Mesenchymal stem cell (in vitro differentiated cells and primary cell): ENCODE data around the gene ANKRD27.
A peak's percentile ranks its signal among the peaks of the same experiment; 100 is the strongest.

ENCODE experiments used
- DNase-seq: peaks from one replicate; pipeline ENCODE4 v3.0.0-alpha.2; 2013
- H2AFZ ChIP-seq: one replicate; pipeline ENCODE4 v1.6.1; 2013; ENCODE audit warnings: low read depth, mild to moderate bottlenecking, control low read depth, inconsistent platforms, low read length, moderate library complexity
- H2AK5ac ChIP-seq: 2 replicates; pipeline ENCODE4 v1.6.1; 2013; ENCODE audit warnings: low read length, moderate library complexity, mild to moderate bottlenecking, inconsistent platforms; ENCODE audit not compliant: severe bottlenecking
- H2BK120ac ChIP-seq: one replicate; pipeline ENCODE4 v1.6.1; 2013; ENCODE audit warnings: low read depth, mild to moderate bottlenecking, inconsistent platforms, low read length, moderate library complexity
- H2BK12ac ChIP-seq, 2 experiments: one replicate each; pipeline ENCODE4 v1.6.1; 2013; ENCODE audit warnings: inconsistent platforms in 2 of 2, low read length in 2 of 2, mild to moderate bottlenecking in 2 of 2, moderate library complexity in 2 of 2, control low read depth in 1 of 2
- H2BK15ac ChIP-seq: one replicate; pipeline ENCODE4 v1.6.1; 2013; ENCODE audit warnings: mild to moderate bottlenecking, low read depth, inconsistent platforms; ENCODE audit not compliant: poor library complexity, severe bottlenecking
- H2BK5ac ChIP-seq: 2 replicates; pipeline ENCODE4 v1.6.1; 2013; ENCODE audit warnings: low read depth, mild to moderate bottlenecking, low read length, control low read depth, inconsistent platforms; ENCODE audit not compliant: poor library complexity, severe bottlenecking
- H3K14ac ChIP-seq, 2 experiments: one replicate each; pipeline ENCODE4 v1.6.1; 2013; ENCODE audit warnings: inconsistent platforms in 2 of 2, low read length in 2 of 2, control low read depth in 1 of 2, mild to moderate bottlenecking in 1 of 2, moderate library complexity in 1 of 2
- H3K18ac ChIP-seq, 2 experiments: one replicate each; pipeline ENCODE4 v1.6.1; 2013; ENCODE audit warnings: inconsistent platforms in 2 of 2, low read length in 2 of 2, control low read depth in 1 of 2, low read depth in 1 of 2, mild to moderate bottlenecking in 1 of 2
- H3K23ac ChIP-seq, 2 experiments: one replicate each; pipeline ENCODE4 v1.6.1; 2013; ENCODE audit warnings: inconsistent platforms in 2 of 2, low read length in 2 of 2, mild to moderate bottlenecking in 2 of 2, moderate library complexity in 2 of 2, control low read depth in 1 of 2
- H3K27ac ChIP-seq: 2 replicates; pipeline ENCODE4 v1.5.1; 2013; ENCODE audit warnings: mild to moderate bottlenecking, moderate library complexity, low read length, control low read depth, inconsistent platforms; ENCODE audit not compliant: poor library complexity, severe bottlenecking
- H3K27me3 ChIP-seq, 2 experiments: 2 replicates each; pipeline versions ENCODE4 v1.6.1 to v1.7.0; 2013; ENCODE audit warnings: low read length in 2 of 2, mild to moderate bottlenecking in 2 of 2, moderate library complexity in 2 of 2, control low read depth in 1 of 2, inconsistent platforms in 1 of 2; ENCODE audit not compliant: control insufficient read depth in 1 of 2, insufficient read depth in 1 of 2
- H3K36me3 ChIP-seq, 2 experiments: 2 replicates each; pipeline versions ENCODE4 v1.6.1 to v1.7.0; 2013; ENCODE audit warnings: low read length in 2 of 2, control low read depth in 1 of 2, inconsistent platforms in 1 of 2, low read depth in 1 of 2, mild to moderate bottlenecking in 1 of 2; ENCODE audit not compliant: insufficient read depth in 2 of 2, control insufficient read depth in 1 of 2
- H3K4ac ChIP-seq, 2 experiments: one replicate each; pipeline ENCODE4 v1.6.1; 2013; ENCODE audit warnings: inconsistent platforms in 2 of 2, low read length in 2 of 2, mild to moderate bottlenecking in 2 of 2, moderate library complexity in 2 of 2, control low read depth in 1 of 2, low read depth in 1 of 2
- H3K4me1 ChIP-seq: 2 replicates; pipeline ENCODE4 v1.6.1; 2013; ENCODE audit warnings: low read depth, low read length, control low read depth; ENCODE audit not compliant: control insufficient read depth, insufficient read depth
- H3K4me2 ChIP-seq: 2 replicates; pipeline ENCODE4 v1.6.1; 2013; ENCODE audit warnings: low read length, mild to moderate bottlenecking, inconsistent platforms; ENCODE audit not compliant: poor library complexity, severe bottlenecking
- H3K4me3 ChIP-seq, 2 experiments: 2 replicates each; pipeline versions ENCODE4 v1.5.1 to v1.7.0; 2013; ENCODE audit warnings: low read length in 2 of 2, mild to moderate bottlenecking in 2 of 2, control low read depth in 1 of 2, low read depth in 1 of 2; ENCODE audit not compliant: insufficient read depth in 1 of 2
- H3K79me1 ChIP-seq: replicated peaks from 2 replicates; pipeline ENCODE4 v1.6.1; 2013; ENCODE audit warnings: mild to moderate bottlenecking, control low read depth, low read length, inconsistent platforms; ENCODE audit not compliant: poor library complexity, severe bottlenecking
- H3K9ac ChIP-seq: 2 replicates; pipeline ENCODE4 v1.7.0; 2013; ENCODE audit warnings: mild to moderate bottlenecking, low read length, moderate library complexity
- H3K9me3 ChIP-seq: 2 replicates; pipeline ENCODE4 v1.7.0; 2013; ENCODE audit warnings: mild to moderate bottlenecking, low read length; ENCODE audit not compliant: control insufficient read depth
- H4K8ac ChIP-seq: one replicate; pipeline ENCODE4 v1.6.1; 2013; ENCODE audit warnings: inconsistent platforms, mild to moderate bottlenecking, low read length, moderate library complexity
- H4K91ac ChIP-seq: one replicate; pipeline ENCODE4 v1.6.1; 2013; ENCODE audit warnings: mild to moderate bottlenecking, low read length, inconsistent platforms
- WGBS: methylation state at CpG from one replicate; pipeline ENCODE4 v1.1.7; 2013; ENCODE audit warnings: mixed read lengths; 5-methylcytosine and 5-hydroxymethylcytosine counted together

The ANKRD27 gene

GRCh38 chr19:32614916-32615315 lies 60.1 kb downstream of the ANKRD27 start:
- Histone ChIP-seq H3K4me1 (peaks cover 3% of the 10 kb centered on the region), H3K9me3 (no peaks in the 10 kb centered on the region), H3K36me3 (peaks cover 56 to 79% of the 10 kb centered on the region in 2 experiments), H2BK15ac (no peak overlapping the region), H3K9ac (no peak overlapping the region), H3K4me3 (no peak overlapping the region), H3K4me2 (no peak overlapping the region), H2BK5ac (no peak overlapping the region), H2BK120ac (no peak overlapping the region), H3K27ac (no peak overlapping the region), H3K27me3 (no peaks in the 10 kb centered on the region), H4K91ac (no peak overlapping the region), H3K4ac (no peak overlapping the region), H3K79me1 (peaks cover 8% of the 10 kb centered on the region), H3K23ac (no peak overlapping the region), H3K18ac (no peak overlapping the region), H3K14ac (no peak overlapping the region), H4K8ac (no peak overlapping the region), H2BK12ac (no peak overlapping the region), H2AK5ac (no peak overlapping the region), H2AFZ (no peak overlapping the region)
- over 99% methylated on average over 6 of the region's 7 CpGs for WGBS
- DNase-seq, result no peak

GRCh38 chr19:32613008-32613407 lies 62.0 kb downstream of the ANKRD27 start:
- H3K36me3 ChIP-seq, result peaks cover 41 to 65% of the 10 kb centered on the region in 2 experiments
- H3K4ac ChIP-seq, result no peak overlapping the region
- no peaks in the 10 kb centered on the region for H3K27me3 ChIP-seq
- no peak overlapping the region for H2BK12ac ChIP-seq
- H3K4me1 ChIP-seq, result peaks cover 3% of the 10 kb centered on the region
- 73% methylated on average over 4 of the region's 4 CpGs for WGBS
- no peak overlapping the region for H3K4me2 ChIP-seq
- no peak overlapping the region for H3K23ac ChIP-seq
- H3K18ac ChIP-seq, result no peak overlapping the region
- H3K9me3 ChIP-seq, result no peaks in the 10 kb centered on the region
- H3K79me1 ChIP-seq, result peaks cover 10% of the 10 kb centered on the region
- no peak overlapping the region for H2BK120ac ChIP-seq
- H4K8ac ChIP-seq, result no peak overlapping the region
- no peak overlapping the region for H2AK5ac ChIP-seq
- no peak overlapping the region for H4K91ac ChIP-seq
- no peak overlapping the region for H2AFZ ChIP-seq
- no peak overlapping the region for H3K4me3 ChIP-seq
- DNase-seq, result no peak
- H2BK15ac ChIP-seq, result no peak overlapping the region
- H2BK5ac ChIP-seq, result no peak overlapping the region
- no peak overlapping the region for H3K14ac ChIP-seq
- no peak overlapping the region for H3K27ac ChIP-seq
- no peak overlapping the region for H3K9ac ChIP-seq

DNA sequence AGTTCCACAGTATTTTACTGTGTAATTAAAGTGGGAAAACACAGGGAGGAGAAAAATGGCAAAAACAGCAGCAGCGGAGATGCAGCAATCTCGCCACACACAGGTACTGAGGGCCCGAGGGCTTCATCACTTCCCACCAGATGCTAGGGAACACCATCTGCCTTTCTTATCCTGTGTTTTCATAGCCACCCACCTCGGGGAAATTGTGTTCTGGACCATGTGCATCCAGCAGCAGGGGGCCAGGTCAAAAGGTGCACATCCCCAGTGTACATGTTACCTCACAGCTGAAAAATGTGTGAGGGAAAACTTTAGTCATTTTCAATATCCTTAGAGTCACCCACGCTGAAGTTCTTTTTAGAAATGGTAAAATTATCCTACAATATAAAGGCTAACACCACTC lies 63.8 kb downstream of the ANKRD27 start:
- no peaks in the 10 kb centered on the region for H3K9me3 ChIP-seq
- peaks cover 3% of the 10 kb centered on the region for H3K4me1 ChIP-seq
- H2BK15ac ChIP-seq, result no peak overlapping the region
- H3K27ac ChIP-seq, result peak overlapping the region; percentile 27
- H3K14ac ChIP-seq, result no peak overlapping the region
- no peak overlapping the region for H3K4me2 ChIP-seq
- peaks cover 46 to 67% of the 10 kb centered on the region in 2 experiments for H3K36me3 ChIP-seq
- DNase-seq, result no peak
- no peak overlapping the region for H3K23ac ChIP-seq
- H3K4me3 ChIP-seq, result no peak overlapping the region
- H2BK120ac ChIP-seq, result no peak overlapping the region
- H2BK5ac ChIP-seq, result no peak overlapping the region
- 97% methylated on average over 5 of the region's 5 CpGs for WGBS
- H3K79me1 ChIP-seq, result peaks cover 13% of the 10 kb centered on the region
- no peak overlapping the region for H3K4ac ChIP-seq
- no peak overlapping the region for H3K9ac ChIP-seq
- no peak overlapping the region for H2AFZ ChIP-seq
- H3K18ac ChIP-seq, result no peak overlapping the region
- H4K8ac ChIP-seq, result no peak overlapping the region
- H2BK12ac ChIP-seq, result no peak overlapping the region
- H4K91ac ChIP-seq, result no peak overlapping the region
- H3K27me3 ChIP-seq, result no peaks in the 10 kb centered on the region
- H2AK5ac ChIP-seq, result no peak overlapping the region

- Histone ChIP-seq H2AK5ac (no peak overlapping the region), H3K23ac (no peak overlapping the region), H2BK120ac (no peak overlapping the region), H3K4me2 (no peak overlapping the region), H3K4ac (no peak overlapping the region), H4K91ac (no peak overlapping the region), H3K27ac (no peak overlapping the region), H3K9me3 (no peaks in the 10 kb centered on the region), H3K79me1 (peaks cover 15% of the 10 kb centered on the region), H2BK12ac (no peak overlapping the region), H3K9ac (no peak overlapping the region), H3K4me3 (no peak overlapping the region), H3K14ac (no peak overlapping the region), H2BK5ac (no peak overlapping the region), H4K8ac (no peak overlapping the region), H2BK15ac (no peak overlapping the region), H3K18ac (no peak overlapping the region), H3K4me1 (peaks cover 3% of the 10 kb centered on the region), H3K36me3 (peaks cover 51 to 64% of the 10 kb centered on the region in 2 experiments), H3K27me3 (no peaks in the 10 kb centered on the region), H2AFZ (no peak overlapping the region)
- no peak for DNase-seq
- 98% methylated on average over 20 of the region's 20 CpGs for WGBS
Measured at GRCh38 chr19:32607479-32607878, 67.5 kb downstream of the ANKRD27 start.
